KMS-11 (cell line): ENCODE results near the gene MBTD1.

Experiments
- H2AFZ ChIP-seq: fragments of 200-600 bp; sonication (generic); 2 replicates; pipeline ENCODE4 v1.6.1; 2016; ENCODE audit warnings: antibody characterized with exemption, mixed run types, low read depth
- H3K27ac ChIP-seq: fragments of 200-600 bp; sonication (generic); 2 replicates; pipeline ENCODE4 v1.6.1; 2016; ENCODE audit warnings: mild to moderate bottlenecking, mixed run types
- H3K27me3 ChIP-seq: fragments of 200-600 bp; sonication (generic); 2 replicates; pipeline ENCODE4 v1.6.1; 2017; ENCODE audit warnings: mild to moderate bottlenecking, low read depth, mixed run types, moderate library complexity; ENCODE audit not compliant: insufficient read depth
- H3K36me3 ChIP-seq: fragments of 200-600 bp; sonication (generic); 2 replicates; pipeline ENCODE4 v1.6.1; 2017; ENCODE audit warnings: mild to moderate bottlenecking, mixed run types; ENCODE audit not compliant: insufficient read depth
- H3K4me1 ChIP-seq: fragments of 200-600 bp; sonication (generic); 2 replicates; pipeline ENCODE4 v1.6.1; 2016; ENCODE audit warnings: mild to moderate bottlenecking, low read depth, mixed run types; ENCODE audit not compliant: poor library complexity, severe bottlenecking
- H3K4me2 ChIP-seq: fragments of 200-600 bp; sonication (generic); 2 replicates; pipeline ENCODE4 v1.7.0; 2016; ENCODE audit warnings: mild to moderate bottlenecking, mixed run types
- H3K4me3 ChIP-seq: fragments of 200-600 bp; sonication (generic); IDR thresholded peaks from 2 replicates; pipeline ENCODE4 v1.6.1; 2017; ENCODE audit warnings: low read depth, low read length, mixed read lengths; ENCODE audit not compliant: insufficient read depth
- H3K79me2 ChIP-seq: fragments of 200-600 bp; sonication (generic); 2 replicates; pipeline ENCODE4 v1.6.1; 2016; ENCODE audit warnings: low read depth, mixed run types; ENCODE audit not compliant: insufficient read depth
- H3K9ac ChIP-seq: fragments of 200-600 bp; sonication (generic); 2 replicates; pipeline ENCODE4 v1.6.1; 2016; ENCODE audit warnings: mild to moderate bottlenecking, mixed run types
- H4K20me1 ChIP-seq: fragments of 200-600 bp; sonication (generic); 2 replicates; pipeline ENCODE4 v1.6.1; 2016; ENCODE audit warnings: mild to moderate bottlenecking, mixed run types; ENCODE audit not compliant: insufficient read depth
- CTCF ChIP-seq: fragments of 200-600 bp; sonication (generic); conservative IDR thresholded peaks from 2 replicates; pipeline ENCODE4 v1.6.1; 2017; ENCODE audit warnings: low read depth, mild to moderate bottlenecking, antibody characterized with exemption, low read length, moderate library complexity, mixed read lengths

MBTD1 gene

GRCh38 chr17:51289696-51290111 is 29.9 kb upstream of the MBTD1 start:
- Histone ChIP-seq H4K20me1 (no peaks in the 10 kb centered on the region), H3K79me2 (no peaks in the 10 kb centered on the region), H3K36me3 (peaks cover 12% of the 10 kb centered on the region; the same call in 1 of the 2 replicates), H3K27me3 (no peaks in the 10 kb centered on the region), H3K4me2 (no peak overlapping the region), H3K4me3 (no peak overlapping the region), H2AFZ (no peak overlapping the region), H3K27ac (no peak overlapping the region), H3K9ac (no peak overlapping the region), H3K4me1 (peaks cover 19% of the 10 kb centered on the region)
- no peak for TF ChIP-seq CTCF

- Histone ChIP-seq H3K4me2 (no peak overlapping the region), H3K27ac (no peak overlapping the region), H3K9ac (no peak overlapping the region), H3K4me3 (no peak overlapping the region), H2AFZ (no peak overlapping the region), H3K36me3 (peaks cover 14% of the 10 kb centered on the region; the same call in 1 of the 2 replicates), H3K4me1 (peaks cover 31% of the 10 kb centered on the region), H3K79me2 (no peaks in the 10 kb centered on the region), H4K20me1 (no peaks in the 10 kb centered on the region), H3K27me3 (no peaks in the 10 kb centered on the region)
- no peak for TF ChIP-seq CTCF
These were observed 27.6 kb upstream of the MBTD1 start for GRCh38 chr17:51287412-51287811.

- H3K36me3 ChIP-seq = peaks cover 11% of the 10 kb centered on the region; the same call in 1 of the 2 replicates
- no peak overlapping the region for H3K27ac ChIP-seq
- H4K20me1 ChIP-seq = peaks cover 6% of the 10 kb centered on the region; the same call in 1 of the 2 replicates
- H2AFZ ChIP-seq = no peak overlapping the region
- no peak for TF ChIP-seq CTCF
- H3K4me2 ChIP-seq = no peak overlapping the region
- no peaks in the 10 kb centered on the region for H3K79me2 ChIP-seq
- H3K27me3 ChIP-seq = no peaks in the 10 kb centered on the region
- no peak overlapping the region for H3K4me3 ChIP-seq
- no peak overlapping the region for H3K9ac ChIP-seq
- H3K4me1 ChIP-seq = peaks cover 7% of the 10 kb centered on the region
These were observed 19.3 kb upstream of the MBTD1 start for GRCh38 chr17:51279183-51279582.

- no peak overlapping the region for H3K27ac ChIP-seq
- peaks cover 9% of the 10 kb centered on the region; the same call in 1 of the 2 replicates for H3K36me3 ChIP-seq
- 0 out of 2 replicates have a peak, but pooled peaks cover 10% of the 10 kb centered on the region for H3K79me2 ChIP-seq
- H2AFZ ChIP-seq = no peak overlapping the region
- H3K4me1 ChIP-seq = no peaks in the 10 kb centered on the region
- TF ChIP-seq CTCF = no peak
- H4K20me1 ChIP-seq = no peaks in the 10 kb centered on the region
- H3K4me3 ChIP-seq = no peak overlapping the region
- no peak overlapping the region for H3K9ac ChIP-seq
- H3K27me3 ChIP-seq = no peaks in the 10 kb centered on the region
- H3K4me2 ChIP-seq = no peak overlapping the region
These were observed 15.5 kb upstream of the MBTD1 start for GRCh38 chr17:51275381-51275780.
